PFSK-1 (cell line): Measurements from ENCODE around the gene ATG2A.

Experiments used
- FOXP2 ChIP-seq: optimal IDR thresholded peaks from 2 replicates; pipeline ENCODE3; 2011; ENCODE audit warnings: borderline replicate concordance, control low read depth, inconsistent platforms; ENCODE audit not compliant: insufficient read depth; ENCODE audit errors: extremely low read length, extremely low read depth
- POLR2AphosphoS5 ChIP-seq: IDR thresholded peaks from 2 replicates; pipeline ENCODE4 v1.6.1; 2012; ENCODE audit warnings: low read depth, mild to moderate bottlenecking, control low read depth, low read length, moderate library complexity
- SIN3A ChIP-seq: IDR thresholded peaks from 2 replicates; pipeline ENCODE4 v1.6.1; 2012; ENCODE audit warnings: mild to moderate bottlenecking, low read length, moderate library complexity, borderline replicate concordance; ENCODE audit not compliant: insufficient read depth
- TAF1 ChIP-seq: IDR thresholded peaks from 2 replicates; pipeline ENCODE4 v1.6.1; 2012; ENCODE audit warnings: low read length, control low read depth, borderline replicate concordance; ENCODE audit not compliant: insufficient read depth
- TF ChIP-seq, protein P1 (sequence below), 2 experiments: IDR thresholded peaks; 2 replicates each; pipeline versions ENCODE4 v1.6.1 to v1.8.0; 2011 to 2012; ENCODE audit warnings: low read depth in 2 of 2, low read length in 2 of 2, control low read depth in 1 of 2, inconsistent platforms in 1 of 2, mild to moderate bottlenecking in 1 of 2, moderate library complexity in 1 of 2; ENCODE audit not compliant: insufficient read depth in 1 of 2

ATG2A gene

DNA sequence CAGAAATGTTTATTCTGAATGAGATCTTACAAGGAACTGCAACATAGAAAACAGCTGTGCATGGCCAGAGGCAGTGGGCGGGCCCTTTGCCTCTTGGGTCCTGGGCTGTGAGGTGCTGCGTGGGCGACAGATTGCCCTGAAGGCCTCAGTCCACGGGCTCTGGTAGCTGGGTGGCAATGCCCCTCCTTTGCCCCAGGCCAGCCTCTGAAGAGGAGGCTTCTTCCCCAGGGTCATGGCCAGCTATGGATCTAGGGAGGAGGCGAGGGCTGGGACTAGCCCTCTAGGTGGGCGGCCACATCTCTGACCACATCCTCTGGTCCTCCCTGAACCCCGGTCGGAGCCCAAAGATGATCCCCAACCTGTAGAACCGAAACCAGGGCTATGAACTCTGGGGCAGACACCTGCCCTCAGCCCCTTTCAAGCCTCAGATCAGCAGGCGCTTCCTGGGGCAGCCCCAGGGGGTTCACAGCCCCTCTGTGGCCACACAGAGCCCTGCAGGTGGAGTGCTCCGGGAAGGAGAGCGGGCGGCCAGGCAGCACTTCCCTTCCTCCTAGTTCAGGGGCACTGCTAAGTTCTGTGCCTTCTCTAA lies 65.9 kb downstream of the ATG2A start:
- TF ChIP-seq FOXP2 (no peak), TAF1 (no peak), POLR2AphosphoS5 (no peak), SIN3A (no peak)
- TF ChIP-seq, protein P1, sequence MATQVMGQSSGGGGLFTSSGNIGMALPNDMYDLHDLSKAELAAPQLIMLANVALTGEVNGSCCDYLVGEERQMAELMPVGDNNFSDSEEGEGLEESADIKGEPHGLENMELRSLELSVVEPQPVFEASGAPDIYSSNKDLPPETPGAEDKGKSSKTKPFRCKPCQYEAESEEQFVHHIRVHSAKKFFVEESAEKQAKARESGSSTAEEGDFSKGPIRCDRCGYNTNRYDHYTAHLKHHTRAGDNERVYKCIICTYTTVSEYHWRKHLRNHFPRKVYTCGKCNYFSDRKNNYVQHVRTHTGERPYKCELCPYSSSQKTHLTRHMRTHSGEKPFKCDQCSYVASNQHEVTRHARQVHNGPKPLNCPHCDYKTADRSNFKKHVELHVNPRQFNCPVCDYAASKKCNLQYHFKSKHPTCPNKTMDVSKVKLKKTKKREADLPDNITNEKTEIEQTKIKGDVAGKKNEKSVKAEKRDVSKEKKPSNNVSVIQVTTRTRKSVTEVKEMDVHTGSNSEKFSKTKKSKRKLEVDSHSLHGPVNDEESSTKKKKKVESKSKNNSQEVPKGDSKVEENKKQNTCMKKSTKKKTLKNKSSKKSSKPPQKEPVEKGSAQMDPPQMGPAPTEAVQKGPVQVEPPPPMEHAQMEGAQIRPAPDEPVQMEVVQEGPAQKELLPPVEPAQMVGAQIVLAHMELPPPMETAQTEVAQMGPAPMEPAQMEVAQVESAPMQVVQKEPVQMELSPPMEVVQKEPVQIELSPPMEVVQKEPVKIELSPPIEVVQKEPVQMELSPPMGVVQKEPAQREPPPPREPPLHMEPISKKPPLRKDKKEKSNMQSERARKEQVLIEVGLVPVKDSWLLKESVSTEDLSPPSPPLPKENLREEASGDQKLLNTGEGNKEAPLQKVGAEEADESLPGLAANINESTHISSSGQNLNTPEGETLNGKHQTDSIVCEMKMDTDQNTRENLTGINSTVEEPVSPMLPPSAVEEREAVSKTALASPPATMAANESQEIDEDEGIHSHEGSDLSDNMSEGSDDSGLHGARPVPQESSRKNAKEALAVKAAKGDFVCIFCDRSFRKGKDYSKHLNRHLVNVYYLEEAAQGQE (IDR thresholded peaks at IDR 0.05; ENCODE audit: insufficient read depth in 1 of 2, low read depth in 2 of 2, low read length in 2 of 2): no peak

DNA sequence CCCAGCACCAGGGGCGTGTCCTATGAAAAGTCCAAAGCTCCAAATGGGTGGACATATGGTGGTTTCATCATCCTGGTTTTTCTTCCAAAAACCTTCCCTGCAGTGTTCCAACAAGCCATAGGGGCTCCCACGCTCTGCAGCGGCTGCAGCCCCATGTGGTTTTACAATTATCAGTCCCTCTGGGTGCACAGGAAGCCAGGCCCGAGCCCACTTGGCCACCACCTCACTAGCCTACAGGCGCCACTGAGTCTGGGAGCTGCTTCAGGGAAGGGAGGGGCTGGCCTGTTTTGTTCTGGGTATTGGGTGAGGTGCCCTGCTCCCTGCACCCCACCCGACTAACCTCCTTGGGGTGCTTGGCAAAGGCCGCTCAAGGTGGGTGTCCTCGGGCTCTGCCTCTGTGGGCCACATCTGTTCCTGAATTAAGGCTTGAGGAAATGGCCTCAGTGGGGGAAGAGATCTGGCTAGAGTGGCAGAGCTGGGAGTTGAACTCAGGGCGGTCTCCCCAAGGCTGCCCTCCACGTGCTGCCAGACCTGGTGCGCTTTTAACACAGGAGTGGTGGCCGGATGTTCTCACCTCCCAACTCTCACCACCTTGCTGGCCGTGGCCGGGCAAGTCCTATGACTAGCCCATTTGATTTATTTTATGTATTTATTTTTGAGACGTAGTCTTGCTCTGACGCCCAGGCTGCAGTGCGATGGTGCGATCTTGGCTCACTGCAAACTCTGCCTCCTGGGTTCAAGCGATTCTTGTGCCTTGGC lies 67.2 kb downstream of the ATG2A start:
- TF ChIP-seq FOXP2 (no peak), POLR2AphosphoS5 (no peak), TAF1 (no peak), SIN3A (no peak)
- TF ChIP-seq, protein P1 (IDR thresholded peaks at IDR 0.05; ENCODE audit: insufficient read depth in 1 of 2, low read depth in 2 of 2, low read length in 2 of 2): no peak

DNA sequence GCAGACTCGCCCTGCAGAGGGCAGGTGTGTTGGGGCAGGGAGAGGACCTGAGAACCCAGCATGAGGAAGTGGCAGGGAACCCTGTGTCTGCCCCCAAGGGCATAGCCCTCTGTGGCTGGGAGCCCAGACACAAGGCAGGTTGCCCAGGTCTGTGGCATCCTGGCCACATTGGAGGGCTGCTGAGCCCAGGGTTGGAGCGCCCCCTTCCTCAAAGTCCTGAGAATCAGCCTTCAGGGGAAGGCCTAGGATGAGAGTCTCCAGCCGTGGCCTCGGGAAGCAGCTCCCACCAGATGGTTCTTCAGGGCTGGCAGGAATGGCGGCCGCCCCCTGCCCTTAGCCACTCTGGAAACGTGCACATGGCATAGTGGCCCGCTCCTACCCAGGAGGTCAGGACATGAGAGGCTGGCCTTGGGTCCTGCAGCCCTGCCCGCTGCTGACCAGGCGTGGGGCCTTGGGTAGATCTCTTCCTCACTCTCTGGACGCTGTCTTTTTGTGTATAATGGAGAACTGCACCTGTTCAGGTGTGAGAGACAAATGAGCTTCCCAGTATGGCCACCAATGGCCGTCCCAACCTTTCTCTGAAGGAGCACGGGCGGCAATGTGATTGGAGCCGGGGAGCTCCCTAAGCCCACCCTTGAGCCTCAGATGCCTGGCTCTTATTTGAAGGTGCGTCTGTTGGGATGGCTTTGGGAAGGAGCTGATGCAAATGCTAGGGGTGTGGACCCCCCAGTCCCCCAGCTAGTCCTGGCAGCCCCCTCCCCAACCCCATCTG lies 68.0 kb downstream of the ATG2A start:
- no peak for TF ChIP-seq POLR2AphosphoS5
- TF ChIP-seq, protein P1 (IDR thresholded peaks at IDR 0.05; ENCODE audit: insufficient read depth in 1 of 2, low read depth in 2 of 2, low read length in 2 of 2): no peak
- no peak for TF ChIP-seq SIN3A
- no peak for TF ChIP-seq TAF1
- TF ChIP-seq FOXP2: no peak

DNA sequence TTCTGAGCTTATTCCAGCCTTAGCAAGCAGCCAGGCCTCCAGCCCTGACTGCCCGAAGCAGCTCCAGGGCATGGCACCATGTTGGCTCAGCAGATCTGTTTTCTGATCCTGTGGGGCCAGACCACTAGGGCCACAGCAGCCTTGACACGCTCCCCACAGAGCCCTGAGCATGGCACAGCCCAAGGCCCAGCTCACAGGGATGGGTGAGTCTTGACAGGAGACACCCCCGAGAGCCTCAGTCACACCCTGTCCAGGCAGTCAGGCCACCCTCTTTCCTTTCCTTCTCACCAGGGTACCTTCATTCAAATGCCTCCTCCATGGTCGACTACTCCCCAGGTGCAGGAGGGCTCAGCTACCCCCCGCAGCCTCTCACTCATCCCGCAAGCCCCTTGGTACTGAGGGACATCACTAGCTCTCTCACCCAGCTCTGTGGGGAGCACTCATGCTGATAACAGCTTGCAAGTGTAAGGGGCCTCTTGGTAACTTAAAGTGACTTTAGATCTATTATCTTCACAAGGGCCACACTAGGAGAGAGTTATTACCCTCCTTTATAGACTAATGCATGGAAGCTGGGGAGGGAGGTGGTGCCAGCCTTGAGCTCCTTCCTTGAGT lies 68.7 kb downstream of the ATG2A start:
- TF ChIP-seq FOXP2 (no peak), POLR2AphosphoS5 (no peak), SIN3A (no peak), TAF1 (no peak)
- TF ChIP-seq, protein P1 (IDR thresholded peaks at IDR 0.05; ENCODE audit: insufficient read depth in 1 of 2, low read depth in 2 of 2, low read length in 2 of 2): no peak
